Activated CD8-positive, alpha-beta memory T cell treated with anti-CD3 and anti-CD28 coated beads for 4 hours (primary cell): Measurements from ENCODE around the gene SARDH.

Experiments
- DNase-seq, 2 donors: peaks; one replicate each; pipeline ENCODE4 v3.0.0-alpha.2; 2020; ENCODE audit warnings: low read depth in 2 of 2

SARDH gene

DNA sequence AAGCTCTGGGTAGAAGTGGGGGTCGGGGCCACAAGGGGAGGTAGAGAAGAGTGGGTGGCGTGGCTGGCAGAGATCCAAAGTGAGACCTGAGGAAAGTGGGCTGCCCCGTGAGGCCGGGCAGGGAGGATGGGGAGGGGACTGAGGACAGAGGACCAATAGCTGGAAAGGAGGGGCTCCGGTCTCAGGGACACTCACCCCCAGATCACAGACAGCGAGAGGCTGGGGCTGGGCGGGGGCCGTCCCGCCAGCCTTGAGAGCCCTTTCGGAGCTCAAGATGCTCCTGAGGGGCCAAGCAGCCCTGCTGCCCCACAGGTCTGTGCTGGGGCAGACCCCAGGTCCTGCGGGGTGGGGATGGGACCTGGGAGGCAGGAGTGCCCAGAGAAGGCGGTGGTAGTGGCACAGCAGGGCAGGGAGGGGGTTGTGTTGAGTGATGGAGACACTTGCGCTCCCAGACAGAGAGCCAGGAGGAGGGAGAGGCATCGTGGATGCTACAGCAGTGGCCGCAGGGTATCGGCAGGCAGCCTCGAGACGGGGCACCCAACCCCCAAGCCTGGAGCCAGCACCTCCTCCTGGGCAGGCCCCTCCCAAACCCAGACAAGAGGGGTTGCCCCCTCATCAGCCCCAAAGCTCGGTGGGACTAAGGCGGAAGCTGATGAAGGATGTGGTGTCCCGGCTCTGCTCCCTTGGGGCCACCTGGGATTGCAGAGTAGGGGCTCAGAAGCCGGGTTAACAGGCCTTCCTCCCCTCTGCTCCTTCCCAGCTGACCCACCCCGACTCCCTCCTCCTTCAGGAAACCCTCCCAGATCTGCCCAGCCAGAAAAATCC is 3.4 kb downstream of the SARDH start:
- DNase-seq: no peak

DNA sequence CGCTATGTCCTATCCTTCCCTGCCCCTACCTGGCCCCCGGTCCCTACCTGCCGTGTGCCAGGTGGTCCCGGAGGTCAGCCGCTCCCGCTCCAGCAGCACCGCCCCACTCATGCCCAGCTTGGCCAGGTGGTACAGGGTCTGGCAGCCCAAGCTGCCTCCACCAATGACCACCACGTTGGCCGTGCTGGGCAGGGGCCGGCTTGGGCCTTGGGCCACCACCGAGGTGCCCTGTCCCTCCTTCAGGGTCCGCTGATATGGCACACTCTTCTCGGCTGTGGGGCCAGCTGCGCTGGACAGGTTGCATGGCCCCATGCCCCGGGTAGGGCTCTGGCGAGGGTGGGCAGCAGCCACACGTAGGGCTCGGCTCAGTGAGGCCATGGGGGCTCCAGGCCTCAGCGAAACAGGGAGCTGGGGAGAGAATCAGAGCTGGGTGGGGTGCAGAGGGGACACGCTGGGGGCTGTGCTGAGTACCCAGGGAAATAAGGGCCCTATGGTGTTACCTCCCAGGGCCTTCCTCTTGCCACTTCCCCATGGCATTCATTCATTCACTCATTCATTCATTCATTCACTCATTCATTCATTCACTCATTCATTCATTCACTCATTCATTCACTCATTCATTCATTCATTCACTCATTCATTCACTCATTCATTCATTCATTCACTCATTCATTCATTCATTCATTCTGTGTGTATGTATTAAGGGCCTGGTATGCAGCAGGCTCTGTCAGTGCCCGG is 4.2 kb downstream of the SARDH start:
- no peak for DNase-seq

DNA sequence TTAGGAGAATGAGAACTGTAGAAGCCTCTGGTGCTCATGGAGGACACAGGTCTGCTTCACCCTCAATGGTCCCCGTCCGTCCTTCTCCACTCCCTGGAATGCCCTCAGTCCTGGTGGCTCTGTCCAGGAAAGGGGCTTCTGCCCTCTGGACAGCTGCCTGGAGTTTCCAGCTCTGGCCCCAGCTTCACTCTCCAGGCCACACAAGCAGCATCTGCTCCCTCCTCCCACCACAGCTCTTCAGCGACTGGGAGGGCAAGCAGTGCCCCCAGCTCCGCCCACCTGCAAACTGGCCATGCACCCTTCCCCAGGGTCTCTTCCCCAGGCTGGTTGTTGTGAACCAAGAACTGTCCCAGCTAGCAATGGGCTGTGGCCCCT is 4.7 kb downstream of the SARDH start:
- no peak for DNase-seq

DNA sequence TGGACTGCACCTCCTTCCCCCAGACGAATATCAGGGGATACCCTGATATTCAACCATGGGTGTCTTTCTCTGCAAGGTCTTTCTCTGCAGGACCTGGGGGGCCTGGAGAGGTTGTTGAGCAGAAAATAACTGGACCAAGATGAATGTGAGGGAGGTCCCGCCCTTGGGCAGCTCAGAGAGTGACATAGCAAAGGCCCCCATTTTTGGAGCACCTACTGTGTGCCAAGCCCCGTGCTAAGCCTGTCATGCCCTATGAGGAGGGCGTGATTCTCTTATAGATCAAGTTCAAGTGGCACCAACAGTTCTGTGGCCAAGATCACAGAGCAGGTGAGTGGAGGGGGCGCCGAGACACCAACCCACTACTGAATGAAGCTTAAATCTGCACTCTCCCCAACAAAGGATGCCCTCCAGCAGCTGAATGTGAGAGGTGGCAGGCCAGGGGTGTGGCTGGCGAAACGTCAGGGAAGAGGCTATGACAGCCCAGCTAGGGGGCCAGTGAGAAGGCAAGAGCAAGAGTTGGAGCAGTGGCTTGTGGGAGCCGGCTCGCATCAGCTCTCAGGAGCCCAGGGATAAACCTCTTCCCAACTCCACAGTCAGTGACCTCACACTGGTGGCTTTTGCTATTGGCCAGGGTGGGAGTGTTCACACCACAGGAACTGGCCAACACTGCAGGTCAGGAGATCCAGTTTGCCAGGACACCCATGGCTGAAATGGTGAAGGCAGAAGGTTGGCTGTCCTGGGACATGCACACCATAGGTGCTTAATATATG is 5.3 kb downstream of the SARDH start:
- no peak for DNase-seq

DNA sequence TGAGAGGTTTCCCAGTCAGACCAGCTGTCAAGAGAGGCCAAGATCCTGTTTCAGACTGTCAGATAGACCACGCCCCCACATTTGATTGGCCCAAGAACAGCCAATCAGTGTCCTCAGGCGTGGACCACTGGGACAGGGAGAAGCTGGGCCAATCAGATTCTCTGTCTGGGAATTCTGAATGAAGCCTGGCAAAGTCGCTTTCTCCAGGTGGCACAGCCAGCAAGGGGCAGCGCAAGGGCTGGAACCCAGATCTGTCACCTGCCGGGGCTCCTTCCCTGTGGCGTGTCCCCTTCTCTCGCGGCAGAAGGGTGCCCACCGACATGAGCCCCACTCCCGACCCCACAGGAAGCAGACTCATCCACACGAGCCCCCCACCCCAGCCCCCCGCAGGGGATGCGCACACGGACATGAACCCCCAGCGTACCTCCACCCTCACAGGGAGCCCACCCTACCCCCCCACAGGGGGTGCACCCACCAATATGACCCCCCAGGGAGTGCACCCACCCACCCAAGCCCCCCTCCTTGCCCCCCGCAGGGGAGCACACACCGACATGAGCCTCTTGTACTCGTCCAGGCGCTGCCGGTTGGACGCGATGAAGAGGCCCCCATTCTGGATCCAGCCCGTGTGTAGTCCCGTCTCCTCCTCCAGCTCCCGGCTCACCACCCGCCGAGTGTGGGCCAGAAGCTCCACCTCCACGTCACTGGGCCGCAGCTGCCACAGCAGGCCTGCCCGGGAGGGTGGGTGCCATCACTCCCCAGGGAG is 6.1 kb downstream of the SARDH start:
- no peak for DNase-seq

DNA sequence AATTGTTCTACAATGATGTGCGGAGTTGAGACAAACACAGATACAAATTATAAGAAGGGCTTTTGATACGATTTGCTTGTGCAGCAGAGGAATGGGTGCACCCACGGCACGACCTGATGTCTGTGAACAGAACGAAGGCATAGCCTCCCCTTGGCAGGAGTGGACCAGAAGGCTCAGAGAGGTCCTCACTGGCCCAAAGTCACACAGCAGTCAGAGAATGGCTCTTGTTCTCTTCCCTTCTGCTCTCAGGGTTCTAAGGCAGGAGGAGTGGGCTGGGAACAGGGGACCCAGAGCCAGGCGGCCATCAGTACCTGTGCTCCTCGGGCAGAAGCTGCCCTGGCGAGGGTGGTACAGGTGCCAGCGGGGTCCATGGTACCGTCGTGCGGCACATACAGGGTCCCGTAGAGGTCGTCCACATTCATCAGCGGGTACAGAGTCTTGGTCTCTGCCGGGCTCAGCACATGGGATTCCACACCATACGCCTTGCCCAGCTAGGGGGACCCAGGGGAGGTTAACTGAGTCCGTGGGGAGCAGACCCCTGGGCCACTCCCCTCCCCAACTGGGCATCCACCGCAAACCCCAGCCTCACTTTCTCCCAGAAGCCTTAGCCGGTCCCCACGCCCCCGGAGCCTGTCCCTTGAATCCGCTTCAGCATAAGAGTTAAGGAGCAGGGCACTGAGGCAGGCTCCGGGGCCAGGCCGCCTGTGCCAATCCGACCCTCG is 7.0 kb downstream of the SARDH start:
- no peak for DNase-seq

DNA sequence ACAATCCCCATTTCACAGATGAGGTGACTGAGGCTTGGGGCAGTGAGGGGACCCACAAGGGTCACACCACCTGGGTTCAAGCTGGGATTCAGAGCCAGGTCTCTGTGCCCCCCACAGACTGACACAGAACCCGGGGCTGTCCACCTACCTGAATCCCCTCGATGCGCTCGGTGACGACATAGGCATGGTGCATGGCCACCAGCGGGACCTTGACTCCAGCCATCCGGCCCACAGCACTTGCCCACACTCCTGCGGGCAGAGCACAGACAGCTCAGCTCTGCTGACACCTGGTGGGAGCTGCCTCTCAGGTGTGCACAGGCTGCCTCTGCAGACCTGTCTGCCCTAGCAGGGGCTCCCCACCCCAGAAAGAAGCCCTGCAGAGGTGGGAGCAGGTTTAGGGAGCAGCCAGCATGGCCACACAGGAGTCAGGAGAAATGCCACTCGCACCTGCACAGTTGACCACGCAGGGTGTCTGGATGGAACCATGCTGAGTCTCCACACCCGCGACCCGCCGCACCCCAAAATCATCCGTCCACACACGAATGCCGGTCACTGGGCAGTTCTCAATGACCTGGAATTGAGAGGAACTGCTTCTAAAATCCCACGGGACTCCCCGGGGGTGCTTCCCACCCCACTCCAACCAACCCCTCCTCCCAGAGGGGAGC is 8.4 kb downstream of the SARDH start:
- no peak for DNase-seq

DNA sequence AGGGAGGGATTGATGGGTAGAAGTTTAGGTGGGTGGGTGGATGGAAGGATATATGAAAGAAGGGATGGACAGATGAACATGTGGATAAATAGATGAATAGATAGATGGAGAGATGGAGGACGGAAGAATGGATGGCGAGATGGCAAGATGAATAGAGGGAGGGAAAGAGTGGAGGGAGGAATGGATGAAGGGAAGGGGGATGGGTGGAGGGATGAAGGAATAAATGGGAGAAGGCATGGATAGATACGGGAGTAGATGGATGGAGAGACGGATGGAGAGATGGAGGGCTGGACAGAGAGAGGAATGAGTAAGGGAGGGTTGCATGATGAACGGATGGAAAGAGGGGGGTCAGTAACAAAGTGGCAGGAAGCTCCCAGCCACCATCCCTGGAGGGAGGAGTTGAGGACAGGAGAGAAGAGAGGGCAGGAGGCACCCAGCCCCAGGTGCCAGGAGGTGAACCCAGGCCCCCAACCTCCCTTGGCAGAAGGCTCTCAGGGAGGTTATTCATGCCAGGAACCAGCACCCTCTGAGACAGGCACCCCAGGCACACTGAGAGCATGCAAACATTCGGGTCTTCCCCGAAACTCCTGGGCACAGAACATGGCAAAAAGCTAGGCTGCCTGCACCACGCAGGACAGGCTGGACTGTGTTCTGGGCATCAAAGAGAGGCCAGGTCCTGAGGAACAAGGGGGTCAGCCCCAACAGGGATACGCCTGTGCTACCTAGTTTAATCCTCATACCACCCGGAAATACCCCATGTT is 9.1 kb downstream of the SARDH start:
- no peak for DNase-seq

DNA sequence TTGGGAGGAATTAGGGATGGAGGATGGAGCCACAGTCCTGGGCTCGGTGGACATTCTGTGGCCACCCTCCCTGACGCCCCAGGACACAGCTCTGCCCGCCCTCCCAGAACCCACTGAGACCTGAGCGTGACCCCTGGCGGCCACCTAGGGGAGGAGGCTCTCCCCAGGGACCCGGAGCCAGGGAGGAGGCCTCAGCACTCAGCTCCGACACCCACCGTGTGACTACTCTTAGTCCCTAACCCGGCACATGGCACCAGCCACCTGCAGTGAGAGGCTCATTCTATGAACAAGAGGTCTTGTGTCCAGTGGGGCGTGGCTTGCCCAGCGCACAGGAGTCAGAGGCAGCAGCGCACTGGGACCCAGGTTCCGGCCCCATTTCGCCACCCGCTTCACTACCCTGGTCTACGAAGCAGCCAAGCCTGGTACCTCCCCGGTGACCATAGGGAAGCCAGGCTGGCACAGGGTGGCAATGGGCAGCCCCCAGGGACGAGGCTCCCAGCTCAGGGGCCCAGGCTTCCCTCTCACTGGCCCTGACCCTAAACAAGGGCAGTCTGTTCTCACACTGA is 10.2 kb downstream of the SARDH start:
- no peak for DNase-seq

DNA sequence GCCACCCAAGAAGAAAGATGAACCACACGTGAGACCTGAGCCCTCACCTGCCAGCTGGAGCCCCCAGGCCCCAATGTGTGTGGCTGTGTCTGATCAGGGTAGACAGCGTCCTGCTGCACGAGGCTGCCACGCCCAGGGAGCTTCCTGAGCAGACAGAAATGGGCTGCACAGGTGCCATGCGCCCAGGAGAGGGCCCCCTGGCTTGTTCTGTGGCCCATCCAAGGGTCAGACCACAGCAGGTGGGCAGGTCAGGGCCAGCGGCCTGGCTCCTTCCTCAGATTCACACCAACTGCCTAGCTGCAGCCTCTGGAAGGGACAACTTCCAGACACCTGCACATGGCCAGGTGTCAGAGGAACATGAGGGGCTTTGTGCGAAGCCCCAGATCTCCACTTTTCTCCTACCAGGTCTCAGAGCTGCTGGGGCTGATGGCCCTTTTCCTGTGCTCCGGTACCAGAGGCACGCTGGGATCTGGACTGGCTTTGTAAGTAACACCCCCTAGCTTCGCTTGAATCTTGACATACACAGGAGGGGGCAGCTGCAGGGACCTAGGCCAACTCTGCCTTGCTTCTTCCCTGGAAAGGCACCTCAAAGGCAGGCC is 10.8 kb downstream of the SARDH start:
- no peak for DNase-seq

DNA sequence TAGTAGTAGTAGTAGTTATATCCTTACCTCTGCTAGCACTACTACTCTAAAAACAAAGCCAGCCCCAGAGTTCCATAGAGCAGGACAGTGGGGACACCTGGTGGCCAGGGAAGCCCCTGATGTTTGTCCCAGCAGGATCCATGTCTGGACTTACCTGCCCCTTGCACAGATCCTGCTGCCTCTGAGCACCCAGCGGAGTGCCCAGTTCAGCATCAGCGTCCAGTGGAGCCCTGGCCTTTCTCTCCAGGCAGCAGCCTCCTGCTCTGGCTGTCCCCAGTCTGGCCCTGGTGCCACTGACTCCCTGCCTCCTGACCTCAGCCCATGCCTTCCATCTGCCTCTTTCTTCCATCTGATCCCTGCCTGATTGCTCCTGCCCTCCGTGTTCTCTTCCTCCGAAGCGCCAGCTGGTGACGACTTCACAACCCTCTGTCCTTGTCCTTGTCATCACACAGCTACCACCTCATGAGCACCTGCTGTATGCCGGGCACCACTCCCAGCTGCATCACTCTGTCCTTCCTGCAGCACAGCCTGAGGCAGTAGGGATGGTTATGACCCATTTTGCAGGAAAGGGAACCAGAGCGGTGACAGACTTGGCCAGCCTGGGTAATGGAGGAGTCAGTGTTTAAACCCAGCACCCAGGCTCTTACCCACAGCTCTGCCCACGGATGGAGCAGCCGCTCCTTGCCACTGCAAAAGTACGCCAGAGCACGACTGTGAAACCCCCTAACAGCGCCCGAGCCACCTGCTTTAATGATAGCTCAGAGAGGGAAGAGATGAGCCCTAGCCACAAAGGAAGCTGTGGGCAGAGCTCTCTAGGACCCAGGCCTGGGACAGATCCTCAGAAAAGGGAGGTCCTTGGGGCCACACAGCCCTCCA is 11.5 kb downstream of the SARDH start:
- DNase-seq: peak; percentile 31 to 41

DNA sequence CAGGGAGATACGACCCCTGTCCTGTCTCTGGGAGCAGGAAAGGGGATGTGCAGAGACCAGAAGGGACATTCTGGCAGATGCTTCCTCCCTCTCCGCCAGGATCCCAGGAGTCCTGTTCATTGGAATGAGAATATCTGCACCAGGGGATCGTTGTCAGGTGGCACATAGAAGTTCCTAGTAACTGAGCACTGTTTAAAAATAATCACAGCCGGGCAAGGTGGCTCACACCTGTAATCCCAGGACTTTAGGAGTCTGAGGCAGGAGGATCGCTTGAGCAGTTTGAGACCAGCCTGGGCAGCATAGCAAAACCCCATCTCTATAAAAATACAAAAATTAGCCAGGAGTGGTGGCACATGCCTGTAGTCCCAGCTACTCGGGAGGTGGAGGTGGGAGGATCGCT is 12.3 kb downstream of the SARDH start:
- DNase-seq: no peak

DNA sequence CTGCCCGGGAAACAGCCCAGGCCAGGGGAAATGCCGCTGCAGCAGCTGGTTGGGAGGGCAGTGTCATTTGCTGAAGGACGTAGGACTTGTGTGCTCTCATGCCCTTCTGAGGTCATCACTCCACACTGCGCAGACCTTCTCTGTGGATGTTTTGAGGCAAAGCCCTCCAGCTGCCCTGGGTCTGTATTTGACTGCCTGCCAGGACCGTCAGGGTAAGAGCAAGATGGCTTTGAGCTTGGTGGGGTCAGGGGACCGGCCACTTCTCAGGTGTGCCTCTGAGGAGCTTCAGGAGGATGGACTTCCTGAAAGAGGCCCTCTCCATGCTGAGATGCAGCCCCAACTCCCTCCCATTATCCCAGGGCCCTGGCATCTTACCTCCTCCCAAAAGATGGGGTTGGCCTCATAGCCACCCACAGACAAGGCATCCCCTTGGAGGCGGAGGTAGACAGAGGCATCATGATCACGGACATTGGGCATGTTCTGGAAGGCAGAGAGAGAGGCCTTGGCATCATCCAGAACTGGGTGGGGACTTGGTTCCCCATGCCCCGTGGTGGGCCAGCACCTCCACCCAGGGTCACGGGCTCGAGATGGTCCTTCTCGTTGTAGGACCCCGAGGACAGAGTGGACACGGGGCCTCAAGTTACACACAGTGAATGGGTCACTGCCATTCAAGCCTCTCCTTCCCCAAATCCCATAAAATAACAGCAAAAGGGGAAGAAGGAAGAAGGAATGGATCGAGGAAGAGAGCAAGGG is 19.4 kb downstream of the SARDH start:
- no peak for DNase-seq

DNA sequence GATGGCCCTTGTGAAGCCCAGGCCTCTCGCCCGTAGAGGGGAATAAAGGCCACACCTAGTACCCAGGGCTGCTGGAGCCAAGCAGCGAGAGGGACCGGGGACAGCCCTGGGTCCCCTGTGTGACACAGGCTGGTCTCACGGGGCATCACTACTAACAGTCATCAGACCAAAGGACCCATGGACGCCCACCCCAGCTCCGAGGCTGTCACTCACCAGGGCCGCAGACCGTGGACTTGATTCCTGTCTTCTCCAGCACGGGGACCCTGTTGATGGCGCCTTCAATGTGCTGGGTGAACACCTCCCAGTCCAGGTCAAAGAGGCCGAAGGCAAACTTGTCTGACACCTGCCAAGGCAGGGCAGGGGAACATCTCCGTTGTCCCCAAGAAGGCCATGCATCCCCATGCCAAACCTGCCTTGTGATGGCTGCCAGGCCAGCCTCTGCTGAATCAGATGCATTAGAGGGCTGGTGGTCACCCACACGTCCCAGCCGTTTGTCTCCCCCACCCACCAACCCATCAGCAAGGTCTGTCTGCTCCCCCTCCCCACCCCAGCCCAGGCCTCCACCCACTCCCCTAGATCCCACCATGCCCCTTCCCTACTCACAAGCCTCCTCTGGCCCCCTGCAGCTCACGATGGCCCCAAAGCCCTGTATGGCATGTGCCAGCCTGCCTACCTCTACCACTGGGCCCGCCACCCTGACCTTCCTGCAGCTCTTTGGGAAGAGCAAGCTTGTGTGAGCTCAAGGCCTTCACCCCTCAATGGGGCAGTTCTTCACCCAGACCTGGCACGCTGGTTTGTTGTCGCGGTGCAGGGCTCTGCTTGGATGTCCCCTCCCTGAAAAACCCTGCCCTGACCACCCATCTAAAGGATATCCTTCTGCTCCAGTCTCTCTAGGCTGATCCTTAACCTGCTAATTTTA is 20.8 kb downstream of the SARDH start:
- no peak for DNase-seq

DNA sequence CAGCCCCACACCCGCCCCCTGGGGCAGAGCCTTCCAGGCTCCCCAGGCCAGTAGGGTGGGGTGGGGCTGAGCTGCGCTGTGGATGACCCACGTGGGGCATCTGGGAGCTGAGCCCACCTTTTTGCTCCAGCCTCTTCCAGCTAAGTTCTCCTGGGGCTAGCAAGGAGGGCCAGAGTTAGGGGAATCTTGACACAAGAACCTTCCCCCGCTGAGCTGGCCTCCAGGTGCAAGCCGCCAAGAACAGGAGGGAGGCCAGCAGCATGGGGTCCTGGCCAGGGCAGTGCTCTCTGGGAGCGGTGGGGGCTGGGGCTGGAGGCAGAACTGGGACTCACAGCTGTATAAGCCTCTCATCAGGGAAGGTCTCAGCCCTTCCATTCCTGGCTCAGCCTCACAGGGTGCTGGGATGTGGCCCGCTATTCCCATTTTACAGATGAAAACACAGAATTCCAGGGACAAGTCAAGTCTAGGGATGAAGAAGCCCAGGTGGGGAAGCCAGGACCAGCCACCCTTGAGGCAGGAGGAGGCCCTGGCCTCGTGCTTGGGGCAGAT is 21.5 kb downstream of the SARDH start:
- no peak for DNase-seq
